Endothelial cell of umbilical vein (primary cell): ENCODE data around the gene DEK. TPM values are rescaled to one million over a fixed set of nuclear protein-coding genes. Genes with fewer than 3 reads are reported as not detected.

ENCODE experiments used
- BruUV-seq: library from RNA; stranded (reverse); fragments of 400-500 nt; replicated peaks from 2 replicates; lab custom pipeline; 2021; lab: Mats Ljungman, UMichigan
- CTCF ChIA-PET: fragments of 300-600, 350-600 bp; sonication (Branson Sonifier 250); formaldehyde crosslinking; loops from one replicate; lab custom pipeline; 2021; ENCODE audit warnings: antibody characterized with exemption, inconsistent platforms; lab: Charles Lee
- POLR2A ChIA-PET: fragments of 300-600, 350-600 bp; sonication (Branson Sonifier 250); formaldehyde crosslinking; loops from one replicate; lab custom pipeline; 2021; ENCODE audit warnings: antibody characterized with exemption, inconsistent platforms; lab: Charles Lee
- DNase-seq: peaks from one replicate; pipeline ENCODE4 v3.0.0-alpha.2; 2011; ENCODE audit warnings: low read depth, low spot score
- FAIRE-seq: peaks from 2 replicates; lab custom pipeline; 2011; peaks lifted over from hg19 to GRCh38; lab: Jason Lieb, UNC
- H2AFZ ChIP-seq: 2 replicates; pipeline ENCODE4 v1.6.0; 2012; ENCODE audit warnings: low read depth, low read length, control low read depth, inconsistent platforms
- H3K27ac ChIP-seq: 2 replicates; pipeline ENCODE4 v1.5.1; 2011; ENCODE audit warnings: low read depth, mild to moderate bottlenecking, control low read depth, low read length, moderate library complexity; ENCODE audit not compliant: insufficient read depth
- H3K27me3 ChIP-seq, 2 experiments: 2 replicates each; pipeline versions ENCODE4 v1.6.0 to v1.6.1; 2011; ENCODE audit warnings: low read length in 2 of 2, mixed read lengths in 1 of 2; ENCODE audit not compliant: control insufficient read depth in 2 of 2, insufficient read depth in 2 of 2
- H3K36me3 ChIP-seq, 2 experiments: 2 replicates in 1 of 2; 3 replicates in 1 of 2; pipeline ENCODE4 v1.5.1; 2011; ENCODE audit warnings: low read length in 2 of 2, mild to moderate bottlenecking in 1 of 2, moderate library complexity in 1 of 2; ENCODE audit not compliant: control insufficient read depth in 2 of 2, insufficient read depth in 2 of 2; ENCODE audit errors: extremely low read depth in 1 of 2
- H3K4me1 ChIP-seq: 3 replicates; pipeline ENCODE4 v1.5.1; 2011; ENCODE audit warnings: mild to moderate bottlenecking, low read length; ENCODE audit not compliant: control insufficient read depth, insufficient read depth; ENCODE audit errors: extremely low read depth
- H3K4me2 ChIP-seq: 2 replicates; pipeline ENCODE4 v1.6.1; 2011; ENCODE audit warnings: low read length, control low read depth, mixed read lengths; ENCODE audit not compliant: insufficient read depth
- H3K4me3 ChIP-seq, 3 experiments: fragments of 200-600 bp in 1 of 3; sonication (generic), shearing (Covaris generic) in 1 of 3; replicated peaks in 1 of 3; 2 replicates each; pipeline ENCODE4 v1.5.1; 2011 to 2016; ENCODE audit warnings: control low read depth in 3 of 3, low read length in 3 of 3, mild to moderate bottlenecking in 2 of 3, inconsistent platforms in 1 of 3, low read depth in 1 of 3, moderate library complexity in 1 of 3; ENCODE audit not compliant: insufficient read depth in 1 of 3
- H3K79me2 ChIP-seq: 2 replicates; pipeline ENCODE4 v1.6.0; 2012; ENCODE audit warnings: low read length, inconsistent platforms; ENCODE audit not compliant: control insufficient read depth, insufficient read depth
- H3K9ac ChIP-seq: replicated peaks from 2 replicates; pipeline ENCODE3; 2011; ENCODE audit warnings: low read length, control low read depth; ENCODE audit not compliant: insufficient read depth; ENCODE audit errors: extremely low read depth
- H3K9me1 ChIP-seq: replicated peaks from 3 replicates; pipeline ENCODE4 v1.6.0; 2011; ENCODE audit warnings: mild to moderate bottlenecking, low read length; ENCODE audit not compliant: control insufficient read depth, insufficient read depth; ENCODE audit errors: extremely low read depth
- H3K9me3 ChIP-seq: replicated peaks from 2 replicates; pipeline ENCODE4 v1.5.1; 2012; ENCODE audit warnings: low read length, inconsistent platforms; ENCODE audit not compliant: control insufficient read depth, insufficient read depth
- H4K20me1 ChIP-seq: replicated peaks from 2 replicates; pipeline ENCODE3; 2011; ENCODE audit warnings: mild to moderate bottlenecking, low read length; ENCODE audit not compliant: control insufficient read depth, insufficient read depth; ENCODE audit errors: extremely low read depth
- CTCF ChIP-seq, 2 donors: IDR thresholded peaks; 1 replicate in 1 of 2; 2 replicates in 1 of 2; pipeline ENCODE4 v1.5.1; 2011; ENCODE audit warnings: low read length in 2 of 2, mild to moderate bottlenecking in 2 of 2, moderate library complexity in 2 of 2, control low read depth in 1 of 2, inconsistent platforms in 1 of 2, low read depth in 1 of 2; ENCODE audit not compliant: insufficient read depth in 1 of 2; ENCODE audit errors: extremely low read depth in 1 of 2
- EZH2 ChIP-seq: IDR thresholded peaks from 2 replicates; pipeline ENCODE4 v1.6.1; 2012; ENCODE audit warnings: borderline replicate concordance, low read depth, mild to moderate bottlenecking, moderate library complexity, low read length, inconsistent platforms; ENCODE audit not compliant: severe bottlenecking
- FOS ChIP-seq: IDR thresholded peaks from 2 replicates; pipeline ENCODE4 v1.6.1; 2011; ENCODE audit warnings: mild to moderate bottlenecking, low read length, moderate library complexity, borderline replicate concordance; ENCODE audit not compliant: insufficient read depth
- GATA2 ChIP-seq: IDR thresholded peaks from 2 replicates; pipeline ENCODE4 v1.7.0; 2011; ENCODE audit warnings: low read depth, mild to moderate bottlenecking, moderate library complexity, mixed read lengths, low read length; ENCODE audit not compliant: insufficient read length, insufficient read depth
- JUN ChIP-seq: IDR thresholded peaks from 2 replicates; pipeline ENCODE4 v1.6.1; 2011; ENCODE audit warnings: borderline replicate concordance, low read depth; ENCODE audit not compliant: insufficient read length, insufficient read depth
- MAX ChIP-seq: IDR thresholded peaks from 2 replicates; pipeline ENCODE4 v1.6.1; 2011; ENCODE audit not compliant: insufficient read depth, insufficient read length
- MYC ChIP-seq: IDR thresholded peaks from one replicate; pipeline ENCODE4 v1.6.1; 2011; ENCODE audit warnings: mild to moderate bottlenecking, low read depth, low read length
- POLR2A ChIP-seq: IDR thresholded peaks from 2 replicates; pipeline ENCODE4 v1.6.1; 2012; ENCODE audit warnings: low read depth, mild to moderate bottlenecking, control low read depth, low read length
- POLR2AphosphoS5 ChIP-seq: IDR thresholded peaks from 2 replicates; pipeline ENCODE4 v1.6.1; 2012; ENCODE audit warnings: low read depth, mild to moderate bottlenecking, control low read depth, low read length, moderate library complexity; ENCODE audit not compliant: insufficient read depth
- dilution Hi-C: fragments of 300-500 bp; cut with MboI; formaldehyde crosslinking; loops from one replicate; pipeline ENCODE4 v1.15.0; 2019; ENCODE audit warnings: low sequenced_read_pairs; ENCODE audit not compliant: extremely low pct_ligation_motif_present
- intact Hi-C: fragments of 100-400 bp; cut with micrococcal nuclease; formaldehyde crosslinking; loops from one replicate; pipeline ENCODE4 v1.10.0; 2022
- polyA plus RNA-seq, 4 experiments: library from polyadenylated mRNA; depleted of rRNA in 3 of 4; stranded (reverse) in 3 of 4; unstranded in 1 of 4; fragments of >200 nt; gene quantifications; 2 replicates each; pipeline versions ENCODE4 v1.2.1 to v1.2.3, GENCODE V29; 2011 to 2012; ENCODE audit warnings: missing spikeins in 1 of 4
- total RNA-seq: library from RNA; stranded (reverse); gene quantifications from 2 replicates; pipeline ENCODE4 v1.2.3, GENCODE V29; 2021

DEK gene
- total and polyA plus RNA-seq, 2 donors (not counting 3 experiments of a cell fraction or from before 2014, with no cell fraction given), result 19.0 to 120 TPM

- no TSS peak for BruUV-seq
- Histone ChIP-seq H3K9me3 (no peaks in the 10 kb centered on the region), H3K27ac (no peak overlapping the region), H3K36me3 (no peaks in the 10 kb centered on the region), H3K4me3 (no peak overlapping the region), H3K27me3 (no peaks in the 10 kb centered on the region), H3K4me2 (no peak overlapping the region), H3K9me1 (no peaks in the 10 kb centered on the region), H4K20me1 (no peaks in the 10 kb centered on the region), H3K4me1 (no peaks in the 10 kb centered on the region), H2AFZ (no peak overlapping the region), H3K9ac (no peak overlapping the region), H3K79me2 (no peaks in the 10 kb centered on the region)
- ChIA-PET CTCF (no interaction called here), POLR2A (no interaction called here)
- TF ChIP-seq EZH2, result no peak
- TF ChIP-seq GATA2, result no peak
- no peak for TF ChIP-seq POLR2AphosphoS5
- TF ChIP-seq MAX, result no peak
- TF ChIP-seq POLR2A, result no peak
- TF ChIP-seq CTCF (IDR thresholded peaks at IDR 0.05; ENCODE audit: extremely low read depth in 1 of 2, insufficient read depth in 1 of 2, low read depth in 1 of 2, low read length in 2 of 2), result no peak
- no peak for TF ChIP-seq MYC
- TF ChIP-seq FOS, result no peak
- TF ChIP-seq JUN, result no peak
- dilution Hi-C loops (no loop called here), intact Hi-C loops (no loop called here)
- FAIRE-seq (no peak), DNase-seq (peak; percentile 21)
Measured at GRCh38 chr6:18186033-18186432, 78.3 kb downstream of the DEK start.
